Spleen (tissue), 11 donors: ENCODE data around the gene TMEM144. TPM values are rescaled to one million over a fixed set of nuclear protein-coding genes. Genes with fewer than 3 reads are reported as not detected.

Experiments
- DNase-seq: peaks from one replicate; pipeline ENCODE4 v3.0.0-alpha.2; 2020
- H3K27ac ChIP-seq, 8 donors: fragments of 200-600 bp; sonication (generic) in 7 of 8; 1 replicate in 4 of 8; 2 replicates in 4 of 8; pipeline versions ENCODE4 v1.5.0 to v1.8.0; 2016 to 2021; ENCODE audit warnings: inconsistent platforms in 4 of 8, mild to moderate bottlenecking in 4 of 8, moderate library complexity in 1 of 8
- H3K27me3 ChIP-seq, 7 donors: fragments of 200-600 bp; sonication (generic) in 6 of 7; replicated peaks in 1 of 7; 1 replicate in 4 of 7; 2 replicates in 3 of 7; pipeline versions ENCODE4 v1.5.0 to v1.8.0; 2016 to 2021; ENCODE audit warnings: inconsistent platforms in 3 of 7, mild to moderate bottlenecking in 1 of 7
- H3K36me3 ChIP-seq, 6 donors: fragments of 200-600 bp; sonication (generic) in 5 of 6; 1 replicate in 4 of 6; 2 replicates in 2 of 6; pipeline versions ENCODE4 v1.5.0 to v1.8.0; 2016 to 2021; ENCODE audit warnings: inconsistent platforms in 2 of 6
- H3K4me1 ChIP-seq, 6 donors: fragments of 200-600 bp; sonication (generic) in 5 of 6; 1 replicate in 3 of 6; 2 replicates in 3 of 6; pipeline versions ENCODE4 v1.5.0 to v1.8.0; 2016 to 2021; ENCODE audit warnings: inconsistent platforms in 3 of 6
- H3K4me3 ChIP-seq, 8 donors: fragments of 200-600 bp; sonication (generic) in 7 of 8; 1 replicate in 4 of 8; 2 replicates in 4 of 8; pipeline versions ENCODE4 v1.5.0 to v1.8.0; 2016 to 2021; ENCODE audit warnings: inconsistent platforms in 4 of 8, mild to moderate bottlenecking in 4 of 8, moderate library complexity in 2 of 8
- H3K9me3 ChIP-seq, 8 donors: fragments of 200-600 bp; sonication (generic) in 7 of 8; 1 replicate in 4 of 8; 2 replicates in 4 of 8; pipeline versions ENCODE4 v1.5.0 to v1.8.0; 2016 to 2021; ENCODE audit warnings: inconsistent platforms in 4 of 8
- CTCF ChIP-seq, 11 experiments: fragments of 200-600 bp in 7 of 11; fragments of 450-650 bp in 4 of 11; sonication (generic) in 4 of 11; IDR thresholded peaks in 8 of 11; conservative IDR thresholded peaks in 3 of 11; 1 replicate in 7 of 11; 2 replicates in 4 of 11; pipeline versions ENCODE4 v1.4.0 to v1.8.0; 2016 to 2021; ENCODE audit warnings: antibody characterized with exemption in 11 of 11, inconsistent platforms in 4 of 11, mild to moderate bottlenecking in 1 of 11
- POLR2A ChIP-seq, 3 donors: fragments of 450-650 bp; IDR thresholded peaks; one replicate each; pipeline ENCODE4 v1.5.1; 2017; ENCODE audit warnings: antibody characterized with exemption in 3 of 3, mild to moderate bottlenecking in 1 of 3
- POLR2AphosphoS5 ChIP-seq, 3 donors: sonication (generic); formaldehyde crosslinking; IDR thresholded peaks; one replicate each; pipeline ENCODE4 v1.5.1; 2017; ENCODE audit warnings: antibody characterized with exemption in 3 of 3
- WGBS, 5 donors: extraction: QIAGEN DNeasy Blood & Tissue Kit in 3 of 5; methylation state at CpG; one replicate each; pipeline versions ENCODE4 v1.1.5 to v1.1.7; 2013 to 2018; 5-methylcytosine and 5-hydroxymethylcytosine counted together
- intact Hi-C: fragments of 100-400 bp; cut with DNase I; formaldehyde crosslinking; loops from one replicate; pipeline ENCODE4 v1.15.0; 2023; ENCODE audit warnings: low total_unique reads
- polyA plus RNA-seq, 3 donors: library from polyadenylated mRNA; stranded (reverse); fragments of 200-250 nt; gene quantifications; one replicate each; pipeline ENCODE4 v1.2.1, GENCODE V29; 2013
- total RNA-seq, 7 donors: library from RNA; depleted of rRNA in 3 of 7; stranded (reverse); fragments of >200 nt in 3 of 7; fragmentation: NEBNext Ultra II Directional in 4 of 7; extraction: Animal tissue kit (Norgen Biotek cat#: 25700) in 4 of 7; gene quantifications; one replicate each; pipeline versions ENCODE4 v1.1.0 to v1.2.1, GENCODE V29; 2016 to 2021
- donor health status: healthy with polysubstance abuse.
- donor health status: DM: no; HTN: no; CAD: no; lungs with moderate emphysema.
- donor health status: DM: no; HTN: no; CAD: no.
- donor health status: Bipolar disorder and iron deficiency.
- donor health status: healthy.
- donor health status: DM: no; HTN: no; CAD: no.
- donor health status: DM: yes; HTN: yes; CAD: no.

The TMEM144 gene
- total and polyA plus RNA-seq, 10 donors = 0.56 to 21.3 (median 5.8) TPM

GRCh38 chr4:158299459-158300007 is 89.2 kb downstream of the TMEM144 start:
- intact Hi-C loops = no loop called here
- Histone ChIP-seq H3K36me3 (no peaks in the 10 kb centered on the region), H3K9me3 (peaks cover 0 to 7% (median 0%) of the 10 kb centered on the region in 8 donors), H3K27ac (no peak overlapping the region), H3K4me3 (no peak overlapping the region), H3K4me1 (no peaks in the 10 kb centered on the region), H3K27me3 (no peaks in the 10 kb centered on the region)
- no peak for TF ChIP-seq POLR2AphosphoS5 (IDR thresholded peaks at IDR 0.05)
- TF ChIP-seq CTCF (IDR thresholded peaks at IDR 0.05 in 8 of 11, conservative IDR thresholded peaks at IDR 0.05 in 3 of 11) = no peak
- no peak for TF ChIP-seq POLR2A (IDR thresholded peaks at IDR 0.05)
- no peak for DNase-seq
- 72 to 77% (median 75%) methylated on average over 4 of the region's 4 CpGs for WGBS, 5 donors

- H3K27ac ChIP-seq = no peak overlapping the region
- WGBS, 5 donors = 41 to 60% (median 47%) methylated on average over 3 of the region's 3 CpGs
- H3K9me3 ChIP-seq = peaks cover 0 to 2% (median 0%) of the 10 kb centered on the region in 8 donors
- TF ChIP-seq POLR2AphosphoS5 (IDR thresholded peaks at IDR 0.05) (no peak), CTCF (IDR thresholded peaks at IDR 0.05 in 8 of 11, conservative IDR thresholded peaks at IDR 0.05 in 3 of 11) (no peak), POLR2A (IDR thresholded peaks at IDR 0.05) (no peak)
- no peak for DNase-seq
- H3K4me1 ChIP-seq = no peaks in the 10 kb centered on the region
- H3K4me3 ChIP-seq = no peak overlapping the region
- intact Hi-C loops = no loop called here
- no peaks in the 10 kb centered on the region for H3K27me3 ChIP-seq
- no peaks in the 10 kb centered on the region for H3K36me3 ChIP-seq
Observed at GRCh38 chr4:158300012-158300411, 89.7 kb downstream of the TMEM144 start.

- no peaks in the 10 kb centered on the region for H3K27me3 ChIP-seq
- no peak for DNase-seq
- WGBS, 5 donors = 73 to 87% (median 78%) methylated on average over 2 of the region's 2 CpGs
- intact Hi-C loops = no loop called here
- no peaks in the 10 kb centered on the region for H3K36me3 ChIP-seq
- no peak overlapping the region for H3K4me3 ChIP-seq
- no peak overlapping the region for H3K27ac ChIP-seq
- TF ChIP-seq POLR2AphosphoS5 (IDR thresholded peaks at IDR 0.05) (no peak), CTCF (IDR thresholded peaks at IDR 0.05 in 8 of 11, conservative IDR thresholded peaks at IDR 0.05 in 3 of 11) (no peak), POLR2A (IDR thresholded peaks at IDR 0.05) (no peak)
- no peaks in the 10 kb centered on the region for H3K9me3 ChIP-seq
- no peaks in the 10 kb centered on the region for H3K4me1 ChIP-seq
Observed at GRCh38 chr4:158302076-158302866, 92.0 kb downstream of the TMEM144 start.

GRCh38 chr4:158304694-158305093 is 94.4 kb downstream of the TMEM144 start:
- Histone ChIP-seq H3K9me3 (peaks cover 0 to 11% (median 3%) of the 10 kb centered on the region in 8 donors), H3K4me3 (no peak overlapping the region), H3K36me3 (no peaks in the 10 kb centered on the region), H3K4me1 (no peaks in the 10 kb centered on the region), H3K27ac (no peak overlapping the region), H3K27me3 (no peaks in the 10 kb centered on the region)
- WGBS, 5 donors = 57 to 88% (median 83%) methylated on average over 1 of the region's 1 CpG
- no peak for TF ChIP-seq POLR2A (IDR thresholded peaks at IDR 0.05)
- TF ChIP-seq CTCF (IDR thresholded peaks at IDR 0.05 in 8 of 11, conservative IDR thresholded peaks at IDR 0.05 in 3 of 11) = no peak
- TF ChIP-seq POLR2AphosphoS5 (IDR thresholded peaks at IDR 0.05) = no peak
- no peak for DNase-seq
- intact Hi-C loops = no loop called here
